ENCODE results near the gene DNAI1. TPM values are rescaled to one million over a fixed set of nuclear protein-coding genes. Genes with fewer than 3 reads are reported as not detected.

DNAI1 gene
- total and polyA plus RNA-seq, 8 donors: 0.29 to 11.6 (median 4.8) TPM

- H3K27me3 ChIP-seq: no peaks in the 10 kb centered on the region
- H3K36me3 ChIP-seq: no peaks in the 10 kb centered on the region
- no peak for TF ChIP-seq CTCF (IDR thresholded peaks at IDR 0.05)
- H3K4me1 ChIP-seq: peaks cover 6 to 12% of the 10 kb centered on the region in 2 donors
- intact Hi-C loops (cut with DNase I): loop anchor here in 1 of 2 donors (5.0 kb wide), 1 partner anchor 66 kb away; no protein-coding TSS in a partner anchor
- DNase-seq (peak in 1 of 4 donors; percentile 0), ATAC-seq (no peak)
- no peaks in the 10 kb centered on the region for H3K9me3 ChIP-seq
- no peak overlapping the region for H3K27ac ChIP-seq
- H3K4me3 ChIP-seq: no peak overlapping the region
Observed at GRCh38 chr9:34503406-34503805, 44.8 kb downstream of the DNAI1 start.

GRCh38 chr9:34505370-34506120, 46.9 kb downstream of the DNAI1 start:
- intact Hi-C loops (cut with DNase I): no loop called here
- TF ChIP-seq CTCF (IDR thresholded peaks at IDR 0.05): no peak
- ATAC-seq: no peak
- Histone ChIP-seq H3K4me1 (peaks cover 6 to 12% of the 10 kb centered on the region in 2 donors), H3K36me3 (no peaks in the 10 kb centered on the region), H3K4me3 (no peak overlapping the region), H3K27ac (no peak overlapping the region), H3K27me3 (no peaks in the 10 kb centered on the region), H3K9me3 (no peaks in the 10 kb centered on the region)
- DNase-seq: no peak

GRCh38 chr9:34506623-34507022, 48.0 kb downstream of the DNAI1 start:
- no peaks in the 10 kb centered on the region for H3K27me3 ChIP-seq
- peaks cover 6 to 9% of the 10 kb centered on the region in 2 donors for H3K4me1 ChIP-seq
- DNase-seq (no peak), ATAC-seq (no peak)
- intact Hi-C loops (cut with DNase I): no loop called here
- H3K36me3 ChIP-seq: no peaks in the 10 kb centered on the region
- no peaks in the 10 kb centered on the region for H3K9me3 ChIP-seq
- no peak overlapping the region for H3K4me3 ChIP-seq
- H3K27ac ChIP-seq: no peak overlapping the region
- TF ChIP-seq CTCF (IDR thresholded peaks at IDR 0.05): no peak

- no peak overlapping the region for H3K27ac ChIP-seq
- no peaks in the 10 kb centered on the region for H3K27me3 ChIP-seq
- H3K36me3 ChIP-seq: no peaks in the 10 kb centered on the region
- intact Hi-C loops (cut with DNase I): no loop called here
- no peak overlapping the region for H3K4me3 ChIP-seq
- DNase-seq (no peak), ATAC-seq (no peak)
- H3K9me3 ChIP-seq: no peaks in the 10 kb centered on the region
- H3K4me1 ChIP-seq: no peaks in the 10 kb centered on the region
- TF ChIP-seq CTCF (IDR thresholded peaks at IDR 0.05): no peak
Observed at GRCh38 chr9:34507556-34507955, 49.0 kb downstream of the DNAI1 start.

GRCh38 chr9:34507966-34508365, 49.4 kb downstream of the DNAI1 start:
- H3K36me3 ChIP-seq: no peaks in the 10 kb centered on the region
- H3K4me1 ChIP-seq: no peaks in the 10 kb centered on the region
- ATAC-seq: no peak
- H3K27me3 ChIP-seq: no peaks in the 10 kb centered on the region
- DNase-seq: no peak
- H3K4me3 ChIP-seq: no peak overlapping the region
- no peak for TF ChIP-seq CTCF (IDR thresholded peaks at IDR 0.05)
- no peak overlapping the region for H3K27ac ChIP-seq
- no peaks in the 10 kb centered on the region for H3K9me3 ChIP-seq
- intact Hi-C loops (cut with DNase I): no loop called here
